Natural killer cell (primary cell): ENCODE measurements around the gene MOCS2. TPM values are rescaled to one million over a fixed set of nuclear protein-coding genes. Genes with fewer than 3 reads are reported as not detected.

Experiments
- ATAC-seq, 3 donors: fragments of 150-1000 bp in 2 of 3; fragments of 200-7000 bp in 1 of 3; cut with Tn5 transposase; 1 replicate in 1 of 3; 2 replicates in 2 of 3; pipeline ENCODE4 v1.10.0; 2021; ENCODE audit warnings: mild to moderate bottlenecking in 2 of 3, moderate library complexity in 2 of 3
- DNase-seq, 2 donors: peaks; one replicate each; pipeline versions ENCODE4 v3.0.0 to v3.0.0-alpha.2; 2013 to 2021; ENCODE audit warnings: mixed read lengths in 1 of 2
- H3K27ac ChIP-seq: one replicate; pipeline ENCODE4 v1.5.1; 2013; ENCODE audit warnings: mild to moderate bottlenecking, low read length
- H3K27me3 ChIP-seq: one replicate; pipeline ENCODE4 v1.6.1; 2013; ENCODE audit warnings: low read length; ENCODE audit not compliant: control insufficient read depth, insufficient read depth
- H3K36me3 ChIP-seq: one replicate; pipeline ENCODE4 v1.6.1; 2013; ENCODE audit warnings: low read length; ENCODE audit not compliant: control insufficient read depth, insufficient read depth
- H3K4me1 ChIP-seq: one replicate; pipeline ENCODE4 v1.6.1; 2013; ENCODE audit warnings: low read length; ENCODE audit not compliant: control insufficient read depth, insufficient read depth
- H3K4me3 ChIP-seq: one replicate; pipeline ENCODE4 v1.5.1; 2013; ENCODE audit warnings: low read length
- H3K9me3 ChIP-seq: one replicate; pipeline ENCODE4 v1.6.1; 2013; ENCODE audit warnings: low read length; ENCODE audit not compliant: control insufficient read depth, insufficient read depth
- H3K27ac Mint-ChIP-seq, 2 donors: one replicate each; pipeline ENCODE4 v1.8.0; 2022; ENCODE audit warnings: mild to moderate bottlenecking in 2 of 2, mixed read lengths in 2 of 2, moderate library complexity in 1 of 2
- H3K27me3 Mint-ChIP-seq, 2 donors: one replicate each; pipeline ENCODE4 v1.8.0; 2022; ENCODE audit warnings: low read depth in 2 of 2, mixed read lengths in 2 of 2
- H3K36me3 Mint-ChIP-seq: one replicate; pipeline ENCODE4 v1.8.0; 2022; ENCODE audit warnings: mixed read lengths
- H3K4me1 Mint-ChIP-seq, 2 donors: one replicate each; pipeline ENCODE4 v1.8.0; 2022; ENCODE audit warnings: mixed read lengths in 2 of 2
- H3K4me3 Mint-ChIP-seq: one replicate; pipeline ENCODE4 v1.8.0; 2022; ENCODE audit warnings: mild to moderate bottlenecking, moderate library complexity, mixed read lengths
- H3K9me3 Mint-ChIP-seq, 2 donors: one replicate each; pipeline ENCODE4 v1.8.0; 2022; ENCODE audit warnings: mixed read lengths in 2 of 2
- CTCF ChIP-seq: fragments of 200-600 bp; IDR thresholded peaks from one replicate; pipeline ENCODE4 v1.8.0; 2022; ENCODE audit warnings: antibody characterized with exemption
- WGBS: methylation state at CpG from one replicate; pipeline ENCODE4 v1.1.7; 2013; ENCODE audit warnings: missing lambda C conversion rate; ENCODE audit not compliant: insufficient coverage; 5-methylcytosine and 5-hydroxymethylcytosine counted together
- intact Hi-C: fragments of 100-400 bp; cut with micrococcal nuclease; formaldehyde crosslinking; loops from one replicate; pipeline ENCODE4 v1.14.2; 2022
- total RNA-seq, 4 donors: library from RNA; stranded (reverse); fragments of 120-200 nt in 1 of 4; gene quantifications; one replicate each; pipeline versions ENCODE4 v1.2.3 to v1.2.4, GENCODE V29; 2013 to 2022

MOCS2 gene
- total RNA-seq, 3 donors from 2014 or later (not counting 1 experiment from before 2014, with no cell fraction given): 13.8 to 15.9 (median 14.7) TPM

GRCh38 chr5:53080271-53080670 is 29.3 kb downstream of the MOCS2 start:
- no peak overlapping the region for H3K4me3 ChIP-seq
- H3K9me3 ChIP-seq: no peaks in the 10 kb centered on the region
- ATAC-seq: no peak
- H3K27ac ChIP-seq: no peak overlapping the region
- Mint-ChIP-seq H3K27me3 (peaks cover 4 to 16% of the 10 kb centered on the region in 2 donors), H3K9me3 (no peaks in the 10 kb centered on the region), H3K4me3 (no peak overlapping the region), H3K4me1 (no peaks in the 10 kb centered on the region), H3K27ac (no peak overlapping the region), H3K36me3 (no peaks in the 10 kb centered on the region)
- WGBS: 81% methylated on average over 4 of the region's 4 CpGs
- no peaks in the 10 kb centered on the region for H3K4me1 ChIP-seq
- no peak for DNase-seq
- intact Hi-C loops: no loop called here
- H3K27me3 ChIP-seq: no peaks in the 10 kb centered on the region
- no peaks in the 10 kb centered on the region for H3K36me3 ChIP-seq
- no peak for TF ChIP-seq CTCF

- no peaks in the 10 kb centered on the region for H3K36me3 Mint-ChIP-seq
- H3K27me3 ChIP-seq: no peaks in the 10 kb centered on the region
- WGBS: 95% methylated on average over 2 of the region's 2 CpGs
- H3K27ac ChIP-seq: no peak overlapping the region
- H3K36me3 ChIP-seq: no peaks in the 10 kb centered on the region
- DNase-seq: no peak
- H3K27me3 Mint-ChIP-seq: peaks cover 3 to 8% of the 10 kb centered on the region in 2 donors
- H3K9me3 ChIP-seq: no peaks in the 10 kb centered on the region
- H3K4me3 Mint-ChIP-seq: no peak overlapping the region
- intact Hi-C loops: no loop called here
- no peaks in the 10 kb centered on the region for H3K4me1 Mint-ChIP-seq
- no peak overlapping the region for H3K27ac Mint-ChIP-seq
- ATAC-seq: no peak
- no peaks in the 10 kb centered on the region for H3K9me3 Mint-ChIP-seq
- H3K4me3 ChIP-seq: no peak overlapping the region
- TF ChIP-seq CTCF: no peak
- H3K4me1 ChIP-seq: no peaks in the 10 kb centered on the region
These were observed 33.5 kb downstream of the MOCS2 start for GRCh38 chr5:53076014-53076583.

GRCh38 chr5:53073348-53073747 is 36.2 kb downstream of the MOCS2 start:
- intact Hi-C loops: no loop called here
- H3K4me3 ChIP-seq: no peak overlapping the region
- no peak overlapping the region for H3K27ac ChIP-seq
- Mint-ChIP-seq H3K27me3 (peaks cover 3 to 8% of the 10 kb centered on the region in 2 donors), H3K36me3 (no peaks in the 10 kb centered on the region), H3K4me1 (no peaks in the 10 kb centered on the region), H3K9me3 (no peaks in the 10 kb centered on the region), H3K4me3 (no peak overlapping the region), H3K27ac (no peak overlapping the region)
- H3K4me1 ChIP-seq: no peaks in the 10 kb centered on the region
- no peak for DNase-seq
- no peaks in the 10 kb centered on the region for H3K9me3 ChIP-seq
- TF ChIP-seq CTCF: no peak
- no peaks in the 10 kb centered on the region for H3K36me3 ChIP-seq
- WGBS: 84% methylated on average over 2 of the region's 2 CpGs
- no peak for ATAC-seq
- H3K27me3 ChIP-seq: no peaks in the 10 kb centered on the region

GRCh38 chr5:53071738-53072137 is 37.8 kb downstream of the MOCS2 start:
- Mint-ChIP-seq H3K27me3 (peaks cover 0 to 3% of the 10 kb centered on the region in 2 donors), H3K4me3 (no peak overlapping the region), H3K9me3 (no peaks in the 10 kb centered on the region), H3K27ac (no peak overlapping the region), H3K36me3 (no peaks in the 10 kb centered on the region), H3K4me1 (no peaks in the 10 kb centered on the region)
- intact Hi-C loops: no loop called here
- Histone ChIP-seq H3K4me3 (no peak overlapping the region), H3K36me3 (no peaks in the 10 kb centered on the region), H3K9me3 (no peaks in the 10 kb centered on the region), H3K27ac (no peak overlapping the region), H3K27me3 (no peaks in the 10 kb centered on the region), H3K4me1 (no peaks in the 10 kb centered on the region)
- ATAC-seq (no peak), DNase-seq (no peak)
- TF ChIP-seq CTCF: no peak
- WGBS: 89% methylated on average over 1 of the region's 2 CpGs
